Raji (cell line): Measurements from ENCODE around the gene RPS15.

Experiments used
- POLR2A ChIP-seq: IDR thresholded peaks from 2 replicates; pipeline ENCODE4 v1.6.1; 2011; ENCODE audit warnings: low read depth, low read length, control low read depth; ENCODE audit not compliant: insufficient read depth

The RPS15 gene

GRCh38 chr19:1450735-1451731 is 12.8 kb downstream of the RPS15 start:
- TF ChIP-seq POLR2A: no peak

- no peak for TF ChIP-seq POLR2A
Observed at GRCh38 chr19:1451916-1452801, 14.0 kb downstream of the RPS15 start.

GRCh38 chr19:1452802-1453524 is 14.8 kb downstream of the RPS15 start:
- no peak for TF ChIP-seq POLR2A

GRCh38 chr19:1453525-1454364 is 15.5 kb downstream of the RPS15 start:
- TF ChIP-seq POLR2A: no peak

- no peak for TF ChIP-seq POLR2A
Observed at GRCh38 chr19:1455002-1455335, 16.8 kb downstream of the RPS15 start.

GRCh38 chr19:1455336-1456120 is 17.3 kb downstream of the RPS15 start:
- no peak for TF ChIP-seq POLR2A

GRCh38 chr19:1456121-1456900 is 18.1 kb downstream of the RPS15 start:
- no peak for TF ChIP-seq POLR2A

- TF ChIP-seq POLR2A: no peak
Observed at GRCh38 chr19:1457031-1457739, 19.0 kb downstream of the RPS15 start.

- no peak for TF ChIP-seq POLR2A
Observed at GRCh38 chr19:1457892-1458291, 19.7 kb downstream of the RPS15 start.

GRCh38 chr19:1459479-1459878 is 21.3 kb downstream of the RPS15 start:
- no peak for TF ChIP-seq POLR2A

- TF ChIP-seq POLR2A: no peak
Observed at GRCh38 chr19:1460033-1460995, 22.1 kb downstream of the RPS15 start.
